LNCaP clone FGC (cell line): ENCODE data around the gene KCNK2.

Source experiments
- DNase-seq: peaks from one replicate; pipeline ENCODE4 v3.0.0-alpha.2; 2011; ENCODE audit warnings: low read depth
- H3K4me3 ChIP-seq: 2 replicates; pipeline ENCODE4 v1.5.1; 2011; ENCODE audit warnings: mild to moderate bottlenecking, low read depth, low read length, control low read depth
- TF ChIP-seq, protein P1 (sequence below): IDR thresholded peaks from 2 replicates; pipeline ENCODE4 v1.5.1; 2012; ENCODE audit warnings: mild to moderate bottlenecking; ENCODE audit not compliant: control insufficient read depth, insufficient read depth; ENCODE audit errors: extremely low read depth

The KCNK2 gene

GRCh38 chr1:215071078-215071477 is 11.5 kb upstream of the KCNK2 start:
- TF ChIP-seq, protein P1, sequence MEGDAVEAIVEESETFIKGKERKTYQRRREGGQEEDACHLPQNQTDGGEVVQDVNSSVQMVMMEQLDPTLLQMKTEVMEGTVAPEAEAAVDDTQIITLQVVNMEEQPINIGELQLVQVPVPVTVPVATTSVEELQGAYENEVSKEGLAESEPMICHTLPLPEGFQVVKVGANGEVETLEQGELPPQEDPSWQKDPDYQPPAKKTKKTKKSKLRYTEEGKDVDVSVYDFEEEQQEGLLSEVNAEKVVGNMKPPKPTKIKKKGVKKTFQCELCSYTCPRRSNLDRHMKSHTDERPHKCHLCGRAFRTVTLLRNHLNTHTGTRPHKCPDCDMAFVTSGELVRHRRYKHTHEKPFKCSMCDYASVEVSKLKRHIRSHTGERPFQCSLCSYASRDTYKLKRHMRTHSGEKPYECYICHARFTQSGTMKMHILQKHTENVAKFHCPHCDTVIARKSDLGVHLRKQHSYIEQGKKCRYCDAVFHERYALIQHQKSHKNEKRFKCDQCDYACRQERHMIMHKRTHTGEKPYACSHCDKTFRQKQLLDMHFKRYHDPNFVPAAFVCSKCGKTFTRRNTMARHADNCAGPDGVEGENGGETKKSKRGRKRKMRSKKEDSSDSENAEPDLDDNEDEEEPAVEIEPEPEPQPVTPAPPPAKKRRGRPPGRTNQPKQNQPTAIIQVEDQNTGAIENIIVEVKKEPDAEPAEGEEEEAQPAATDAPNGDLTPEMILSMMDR: no peak
- DNase-seq: no peak
- no peak overlapping the region for H3K4me3 ChIP-seq

- DNase-seq: no peak
- TF ChIP-seq, protein P1: peak; percentile 43; the same call in 1 of the 2 replicates
- no peak overlapping the region for H3K4me3 ChIP-seq
Measured at GRCh38 chr1:215076322-215076721, 6.2 kb upstream of the KCNK2 start.

DNA sequence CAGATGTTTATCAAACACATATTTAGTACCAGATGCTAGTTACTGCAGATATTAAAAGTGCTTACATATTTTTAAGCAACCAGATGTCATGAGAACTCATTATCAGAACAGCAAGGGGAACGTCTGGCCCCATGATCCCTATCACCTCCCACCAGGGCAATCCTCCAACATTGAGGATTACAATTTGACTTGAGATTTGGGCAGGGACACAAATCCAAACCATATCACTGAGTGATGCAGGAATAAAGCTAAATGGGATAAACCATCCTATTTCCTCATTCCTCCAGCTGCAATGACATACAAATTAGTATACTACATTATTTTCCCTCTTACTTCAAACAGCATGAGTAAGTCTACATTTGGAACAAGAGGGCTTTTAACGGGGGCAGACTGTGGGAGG is 3.1 kb upstream of the KCNK2 start:
- TF ChIP-seq, protein P1: no peak
- H3K4me3 ChIP-seq: no peak overlapping the region
- no peak for DNase-seq

- H3K4me3 ChIP-seq: no peak overlapping the region
- no peak for DNase-seq
- TF ChIP-seq, protein P1: no peak
Measured at GRCh38 chr1:215081661-215082531, 641 bp upstream of the KCNK2 start.

GRCh38 chr1:215083383-215083961 is 935 bp downstream of the KCNK2 start:
- no peak for DNase-seq
- no peak overlapping the region for H3K4me3 ChIP-seq
- TF ChIP-seq, protein P1: no peak

DNA sequence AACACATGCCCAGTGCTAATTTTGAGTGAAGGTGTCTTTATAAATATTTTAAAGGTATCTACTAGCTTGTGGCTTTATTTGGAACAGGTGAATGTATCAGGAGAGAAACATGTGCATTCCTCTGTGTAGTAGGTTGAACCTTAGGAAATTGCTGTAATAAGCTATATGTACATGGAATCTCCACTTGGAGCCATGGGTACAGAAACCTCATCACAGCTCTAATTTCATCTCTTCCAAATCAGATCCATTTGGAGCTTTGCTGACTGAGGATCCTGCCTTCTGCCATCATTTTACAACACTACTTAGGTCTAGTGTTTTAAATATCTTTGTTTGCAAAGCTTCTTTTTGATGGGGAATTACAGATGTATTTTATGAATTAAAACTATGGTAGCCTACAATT is 2.1 kb downstream of the KCNK2 start:
- TF ChIP-seq, protein P1: no peak
- H3K4me3 ChIP-seq: no peak overlapping the region
- DNase-seq: no peak

DNA sequence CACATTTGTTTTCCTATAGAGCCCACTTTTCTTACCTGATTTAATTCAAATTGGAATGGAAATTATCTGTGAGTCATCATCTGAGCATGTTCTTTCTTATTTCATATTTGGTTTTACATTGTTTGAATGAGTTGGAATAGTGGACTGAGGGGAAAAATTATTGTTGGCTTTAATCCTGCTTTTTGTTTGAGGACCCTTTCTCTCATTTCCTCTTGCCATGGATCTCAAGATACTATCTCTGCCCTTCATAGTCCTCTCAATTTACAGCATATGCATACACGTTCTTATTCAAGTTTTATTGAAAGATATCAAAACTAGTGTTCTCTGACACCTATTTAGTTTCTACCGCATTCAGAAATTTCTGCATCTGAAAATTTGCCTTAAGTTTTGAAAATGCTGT is 5.1 kb downstream of the KCNK2 start:
- TF ChIP-seq, protein P1: no peak
- no peak overlapping the region for H3K4me3 ChIP-seq
- no peak for DNase-seq
